ENCODE data around the gene ERBB3.
A peak's percentile ranks its signal among the peaks of the same experiment; 100 is the strongest.
"Not testable (repeated sequence)": the region's sequence is repeated elsewhere in the genome, so short reads cannot be mapped to it uniquely, and the experiment has no call there.

The ERBB3 gene

GRCh38 chr12:56079723-56080555, at the start of gene ERBB3:
ERBB3 (plus strand) TSS chr12:56080165; CDS start chr12:56080301, 136 bp downstream.
- peak; percentile 88 for DNase-seq (ENCODE audit: low spot score)

- no peak for DNase-seq (ENCODE audit: low spot score)
These were observed 48.0 kb upstream of the ERBB3 start for GRCh38 chr12:56031987-56032386.

GRCh38 chr12:56034586-56035332, 45.2 kb upstream of the ERBB3 start:
- DNase-seq (ENCODE audit: low spot score), result no peak

GRCh38 chr12:56037161-56037560, 42.8 kb upstream of the ERBB3 start:
- no peak for DNase-seq (ENCODE audit: low spot score)

- DNase-seq (ENCODE audit: low spot score), result no peak
These were observed 41.8 kb upstream of the ERBB3 start for GRCh38 chr12:56038022-56038655.

GRCh38 chr12:56040151-56040550, 39.8 kb upstream of the ERBB3 start:
- no peak for DNase-seq (ENCODE audit: low spot score)

GRCh38 chr12:56040963-56041551, 38.9 kb upstream of the ERBB3 start:
- DNase-seq (ENCODE audit: low spot score), result no peak

- peak; percentile 99 for DNase-seq (ENCODE audit: low spot score)
These were observed 38.2 kb upstream of the ERBB3 start, which contains the start of gene RPS26 for GRCh38 chr12:56041552-56042429. RPS26 (plus strand) TSS chr12:56041918; CDS start chr12:56042167, 249 bp downstream.

- not testable (repeated sequence) for DNase-seq (ENCODE audit: low spot score)
These were observed 37.5 kb upstream of the ERBB3 start for GRCh38 chr12:56042430-56042813.

GRCh38 chr12:56042843-56043242, 37.1 kb upstream of the ERBB3 start:
- no peak for DNase-seq (ENCODE audit: low spot score)

- no peak for DNase-seq (ENCODE audit: low spot score)
These were observed 33.8 kb upstream of the ERBB3 start for GRCh38 chr12:56046027-56046780.

- no peak for DNase-seq (ENCODE audit: low spot score)
These were observed 26.5 kb upstream of the ERBB3 start for GRCh38 chr12:56053407-56053893.

- not testable (repeated sequence) for DNase-seq (ENCODE audit: low spot score)
These were observed 20.0 kb upstream of the ERBB3 start for GRCh38 chr12:56059964-56060363.

- no peak for DNase-seq (ENCODE audit: low spot score)
These were observed 18.0 kb upstream of the ERBB3 start for GRCh38 chr12:56061982-56062381.

- DNase-seq (ENCODE audit: low spot score), result no peak
These were observed 17.0 kb upstream of the ERBB3 start for GRCh38 chr12:56062996-56063395.

GRCh38 chr12:56071648-56072047, 8.3 kb upstream of the ERBB3 start:
- no peak for DNase-seq (ENCODE audit: low spot score)

GRCh38 chr12:56074396-56074795, 5.6 kb upstream of the ERBB3 start:
- no peak for DNase-seq (ENCODE audit: low spot score)

GRCh38 chr12:56077966-56078365, 2.0 kb upstream of the ERBB3 start:
- not testable (repeated sequence) for DNase-seq (ENCODE audit: low spot score)

- DNase-seq (ENCODE audit: low spot score), result no peak
These were observed 1.5 kb upstream of the ERBB3 start for GRCh38 chr12:56078427-56078826.
